HEK293T (cell line): ENCODE data around the gene ASXL1.
"Not testable (repeated sequence)": the region's sequence is repeated elsewhere in the genome, so short reads cannot be mapped to it uniquely, and the experiment has no call there.

Source experiments
- CTCF ChIA-PET: fragments of 350-600 bp; formaldehyde crosslinking; extraction: SDS; loops from one replicate; lab custom pipeline; 2021; ENCODE audit warnings: antibody characterized with exemption, inconsistent platforms; lab: Yijun Ruan, JAX
- POLR2A ChIA-PET: fragments of 350-600 bp; formaldehyde crosslinking; extraction: SDS; loops from one replicate; lab custom pipeline; 2020; ENCODE audit warnings: antibody characterized with exemption, inconsistent platforms; lab: Yijun Ruan, JAX
- DNase-seq: peaks from one replicate; pipeline ENCODE4 v3.0.0; 2012; ENCODE audit warnings: mixed read lengths; ENCODE audit errors: extremely low spot score
- ARNT ChIP-seq: fragments of 450-650 bp; IDR thresholded peaks from 2 replicates; pipeline ENCODE4 v1.6.1; 2017; ENCODE audit warnings: mild to moderate bottlenecking
- BHLHE40 ChIP-seq: fragments of 450-650 bp; IDR thresholded peaks from 2 replicates; pipeline ENCODE4 v1.6.1; 2016; ENCODE audit warnings: mild to moderate bottlenecking, moderate library complexity, borderline replicate concordance
- CTBP1 ChIP-seq: fragments of 450-650 bp; IDR thresholded peaks from 2 replicates; pipeline ENCODE4 v1.6.1; 2016; ENCODE audit warnings: borderline replicate concordance
- ELF4 ChIP-seq: fragments of 450-650 bp; IDR thresholded peaks from 2 replicates; pipeline ENCODE4 v1.6.1; 2017; ENCODE audit warnings: antibody characterized with exemption
- FOXA1 ChIP-seq: fragments of 450-650 bp; IDR thresholded peaks from 2 replicates; pipeline ENCODE4 v1.6.1; 2016; ENCODE audit warnings: mild to moderate bottlenecking
- FOXK2 ChIP-seq: fragments of 450-650 bp; IDR thresholded peaks from 2 replicates; pipeline ENCODE4 v1.6.1; 2016; ENCODE audit warnings: mild to moderate bottlenecking
- FOXM1 ChIP-seq: fragments of 450-650 bp; IDR thresholded peaks from 2 replicates; pipeline ENCODE4 v1.6.1; 2017; ENCODE audit warnings: mild to moderate bottlenecking, borderline replicate concordance
- HDGF ChIP-seq: fragments of 450-650 bp; IDR thresholded peaks from 2 replicates; pipeline ENCODE4 v1.6.1; 2017; ENCODE audit warnings: antibody characterized with exemption, borderline replicate concordance
- L3MBTL2 ChIP-seq: fragments of 450-650 bp; conservative IDR thresholded peaks from 2 replicates; pipeline ENCODE4 v1.6.1; 2016; ENCODE audit warnings: mild to moderate bottlenecking
- LEF1 ChIP-seq: fragments of 450-650 bp; IDR thresholded peaks from 2 replicates; pipeline ENCODE4 v1.6.1; 2017; ENCODE audit warnings: mild to moderate bottlenecking, borderline replicate concordance
- NFRKB ChIP-seq: fragments of 450-650 bp; IDR thresholded peaks from 2 replicates; pipeline ENCODE4 v1.6.1; 2016; ENCODE audit warnings: mild to moderate bottlenecking, moderate library complexity
- SP1 ChIP-seq: fragments of 450-650 bp; IDR thresholded peaks from 2 replicates; pipeline ENCODE4 v1.6.1; 2017
- SUZ12 ChIP-seq: fragments of 450-650 bp; IDR thresholded peaks from 2 replicates; pipeline ENCODE4 v1.6.1; 2016; ENCODE audit warnings: mild to moderate bottlenecking
- TARDBP ChIP-seq: fragments of 450-650 bp; IDR thresholded peaks from 2 replicates; pipeline ENCODE4 v1.6.1; 2016
- ZNF384 ChIP-seq: fragments of 450-650 bp; IDR thresholded peaks from 2 replicates; pipeline ENCODE4 v1.6.1; 2016
- TF ChIP-seq, protein P1 (sequence below): fragments of 450-650 bp; IDR thresholded peaks from 2 replicates; pipeline ENCODE4 v1.6.1; 2016

ASXL1 gene

DNA sequence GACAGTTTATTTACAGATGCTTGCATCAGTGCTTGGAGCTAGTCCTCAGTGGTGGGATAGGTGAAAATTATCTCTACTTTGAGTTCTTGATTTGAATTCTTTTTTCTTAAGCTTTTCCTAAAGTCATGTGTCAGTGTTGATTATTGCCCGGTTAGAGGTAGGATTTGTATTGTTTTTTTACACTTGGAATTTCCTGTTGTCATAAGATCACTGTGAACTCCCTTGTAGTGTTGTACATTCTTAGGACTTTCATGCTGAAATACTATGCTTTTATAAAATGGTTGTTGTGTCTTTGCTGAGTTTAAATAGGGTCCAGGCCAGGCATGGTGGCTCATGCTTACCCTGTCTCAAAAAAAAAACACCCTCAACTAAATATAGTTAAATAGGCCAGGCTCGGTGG, 20.3 kb downstream of the ASXL1 start:
- CTCF ChIA-PET = no interaction called here
- no peak for TF ChIP-seq FOXK2
- POLR2A ChIA-PET = no interaction called here
- DNase-seq = no peak

DNA sequence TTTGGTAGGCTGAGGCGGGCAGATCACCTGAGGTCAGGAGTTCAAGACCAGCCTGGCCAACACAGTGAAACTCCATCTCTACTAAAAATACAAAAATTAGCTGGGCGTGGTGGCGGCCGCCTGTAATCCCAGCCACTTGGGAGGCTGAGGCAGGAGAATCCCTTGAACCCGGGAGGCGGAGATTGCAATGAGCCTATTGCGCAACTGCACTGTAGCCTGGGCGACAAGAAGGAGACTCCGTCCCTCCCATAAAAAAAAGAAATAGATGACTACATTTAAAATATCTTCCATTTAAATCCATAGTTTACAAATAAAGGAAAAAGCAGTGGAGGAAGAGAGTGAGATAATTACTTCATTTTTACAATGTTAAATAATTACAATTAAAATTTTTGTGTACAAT, 21.9 kb downstream of the ASXL1 start:
- CTCF ChIA-PET, DNase-seq: not testable (repeated sequence)
- POLR2A ChIA-PET = interaction anchor here (0.8 kb wide), 1 partner anchor 21 kb away, joined by 3 read pairs; no protein-coding TSS in a partner anchor

DNA sequence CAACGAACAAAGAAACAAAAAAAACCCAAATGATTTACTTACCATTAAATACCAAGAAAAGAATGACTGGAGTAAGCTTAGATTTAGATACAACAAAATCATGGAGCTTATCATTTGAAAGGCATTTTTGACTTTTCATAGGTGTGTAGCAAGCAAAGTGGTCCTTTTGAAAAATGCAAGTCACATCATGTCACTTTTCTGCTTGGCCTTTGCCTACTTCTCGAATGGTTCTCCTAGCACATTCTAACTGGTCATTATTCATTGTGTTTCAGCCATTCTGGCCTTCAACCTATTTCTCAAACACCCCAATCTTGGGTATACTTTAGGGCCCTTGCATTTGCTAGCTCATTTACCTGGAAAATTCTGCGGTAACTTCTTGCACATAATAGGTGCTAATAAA, 22.6 kb downstream of the ASXL1 start:
- POLR2A ChIA-PET = interaction anchor here (0.8 to 1.1 kb wide), 2 partner anchors 10 to 22 kb away, joined by 3 read pairs; no protein-coding TSS in a partner anchor

DNA sequence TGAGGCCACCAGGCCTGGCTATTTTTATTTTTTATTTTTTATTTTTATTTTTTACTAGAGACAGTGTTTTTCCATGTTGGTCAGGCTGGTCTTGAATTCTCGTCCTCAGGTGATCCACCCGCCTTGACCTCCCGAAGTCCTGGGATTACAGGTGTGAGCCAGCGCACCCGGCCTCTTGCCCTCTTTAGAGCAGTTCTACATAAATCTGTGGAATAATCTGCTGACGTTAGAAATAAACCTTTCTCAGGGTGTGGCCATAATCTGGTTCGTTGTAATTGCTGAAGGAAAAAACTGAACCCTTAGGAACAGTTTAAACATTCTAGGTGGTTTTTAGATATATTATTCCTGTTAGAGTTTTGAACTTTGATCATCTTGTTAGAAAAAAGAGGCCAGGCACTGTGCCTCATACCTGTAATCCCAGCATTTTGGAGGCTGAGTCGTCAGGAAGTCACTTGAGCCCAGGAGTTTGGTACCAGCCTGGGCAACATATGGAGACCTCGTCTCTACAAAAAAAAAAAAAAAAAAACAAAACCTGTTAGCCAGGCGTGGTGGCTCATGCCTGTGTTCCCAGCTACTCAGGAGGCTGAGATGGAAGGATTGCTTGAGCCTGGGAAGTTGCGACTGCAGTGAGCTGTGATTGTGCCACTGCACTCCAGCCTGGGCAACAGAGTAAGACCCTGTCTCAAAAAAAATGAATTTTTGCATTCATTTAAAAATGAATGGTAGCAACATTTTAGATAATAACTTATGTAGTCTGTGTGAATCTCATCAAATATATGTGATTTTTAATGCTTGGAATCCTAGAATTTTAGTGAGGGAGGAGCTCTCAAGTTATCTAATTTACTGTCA, 24.2 kb downstream of the ASXL1 start:
- no peak for DNase-seq
- TF ChIP-seq L3MBTL2 (no peak), ELF4 (no peak), ZNF384 (no peak), FOXK2 (no peak), NFRKB (no peak), BHLHE40 (no peak), FOXM1 (no peak), HDGF (no peak), SP1 (no peak), CTBP1 (no peak), LEF1 (no peak), ARNT (no peak), SUZ12 (no peak), TARDBP (no peak)
- TF ChIP-seq, protein P1, sequence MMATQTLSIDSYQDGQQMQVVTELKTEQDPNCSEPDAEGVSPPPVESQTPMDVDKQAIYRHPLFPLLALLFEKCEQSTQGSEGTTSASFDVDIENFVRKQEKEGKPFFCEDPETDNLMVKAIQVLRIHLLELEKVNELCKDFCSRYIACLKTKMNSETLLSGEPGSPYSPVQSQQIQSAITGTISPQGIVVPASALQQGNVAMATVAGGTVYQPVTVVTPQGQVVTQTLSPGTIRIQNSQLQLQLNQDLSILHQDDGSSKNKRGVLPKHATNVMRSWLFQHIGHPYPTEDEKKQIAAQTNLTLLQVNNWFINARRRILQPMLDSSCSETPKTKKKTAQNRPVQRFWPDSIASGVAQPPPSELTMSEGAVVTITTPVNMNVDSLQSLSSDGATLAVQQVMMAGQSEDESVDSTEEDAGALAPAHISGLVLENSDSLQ = no peak
- ChIA-PET CTCF (no interaction called here), POLR2A (no interaction called here)

More for the DNA sequence above, 22.6 kb downstream of the ASXL1 start:
- TF ChIP-seq FOXM1 (no peak), SUZ12 (no peak), CTBP1 (no peak), TARDBP (no peak), FOXA1 (no peak), BHLHE40 (no peak), FOXK2 (no peak), LEF1 (no peak), ELF4 (no peak), ARNT (no peak), ZNF384 (no peak), SP1 (no peak), L3MBTL2 (no peak), HDGF (no peak), NFRKB (no peak)
- TF ChIP-seq, protein P1 = no peak
- no peak for DNase-seq
- CTCF ChIA-PET = interaction anchor here (0.7 kb wide), 1 partner anchor 64 kb away, joined by 5 read pairs; no protein-coding TSS in a partner anchor

DNA sequence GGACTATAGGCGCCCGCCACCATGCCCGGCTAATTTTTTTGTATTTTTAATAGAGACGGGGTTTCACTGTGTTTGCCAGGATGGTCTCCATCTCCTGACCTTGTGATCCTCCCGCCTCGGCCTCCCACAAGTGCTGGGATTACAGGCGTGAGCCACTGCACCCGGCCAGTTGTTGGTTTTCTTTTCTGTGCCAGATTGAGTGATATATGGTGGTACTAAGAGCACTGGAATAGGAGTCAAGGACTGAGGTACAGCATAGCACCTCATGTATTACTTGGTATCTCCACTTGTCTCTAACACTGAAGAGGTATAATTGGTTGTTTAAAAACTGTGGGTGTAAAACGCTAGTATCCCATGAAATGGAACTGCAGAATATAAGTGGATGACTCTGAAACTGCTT, 25.3 kb downstream of the ASXL1 start:
- POLR2A ChIA-PET, DNase-seq, CTCF ChIA-PET: not testable (repeated sequence)

DNA sequence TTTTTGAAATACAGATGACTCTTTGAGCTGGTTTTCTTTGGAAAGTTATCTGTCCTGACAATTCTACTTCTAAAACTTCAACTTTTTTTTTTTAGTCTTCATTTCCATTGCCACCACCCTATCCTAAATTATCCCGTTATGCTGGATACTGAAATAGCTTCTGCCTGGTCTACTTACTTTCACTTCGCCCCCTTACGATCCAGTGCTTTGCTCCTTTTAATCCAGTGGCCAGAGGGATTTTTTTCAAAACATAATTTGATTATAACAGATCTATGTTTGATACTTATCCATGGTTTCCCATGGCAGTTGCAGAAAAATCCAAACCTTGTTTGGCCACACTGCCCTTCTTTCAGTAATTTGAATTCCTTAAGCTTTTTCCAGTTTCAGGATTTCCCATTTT, 27.4 kb downstream of the ASXL1 start:
- no peak for TF ChIP-seq BHLHE40
- no peak for TF ChIP-seq ZNF384
- TF ChIP-seq SP1 = no peak
- TF ChIP-seq HDGF = no peak
- no peak for TF ChIP-seq ARNT
- TF ChIP-seq FOXK2 = no peak
- TF ChIP-seq L3MBTL2 = no peak
- no peak for TF ChIP-seq TARDBP
- TF ChIP-seq FOXA1 = no peak
- TF ChIP-seq, protein P1 = no peak
- TF ChIP-seq LEF1 = no peak
- TF ChIP-seq FOXM1 = no peak
- TF ChIP-seq SUZ12 = no peak
- TF ChIP-seq CTBP1 = no peak
- TF ChIP-seq NFRKB = no peak
- CTCF ChIA-PET = interaction anchor here (0.6 kb wide), 2 partner anchors 15 to 198 kb away, joined by 6 to 11 read pairs; no protein-coding TSS in a partner anchor
- POLR2A ChIA-PET = no interaction called here
- DNase-seq = no peak

DNA sequence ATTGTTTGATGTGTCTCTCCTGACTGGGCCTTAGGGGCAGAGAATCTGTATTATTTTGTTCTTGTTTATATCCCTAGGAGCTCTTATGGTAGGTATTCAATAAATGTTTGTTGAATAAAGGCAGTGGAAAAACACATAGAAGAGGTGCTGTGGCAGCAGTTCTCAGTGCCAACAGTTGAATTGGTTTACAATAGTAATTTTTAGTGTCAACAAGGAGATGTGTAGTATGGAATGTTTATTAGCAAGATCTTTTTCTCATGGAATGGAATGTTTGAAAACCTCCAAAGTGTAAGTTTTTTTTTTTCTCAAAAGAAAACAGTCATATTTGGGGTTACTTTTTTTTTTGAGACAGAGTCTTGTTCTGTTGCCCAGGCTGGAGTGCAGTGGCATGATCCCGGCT, 28.0 kb downstream of the ASXL1 start:
- ChIA-PET POLR2A (no interaction called here), CTCF (interaction anchor here (0.6 kb wide), 1 partner anchor 481 kb away, joined by 5 read pairs; no protein-coding TSS in a partner anchor)
- no peak for TF ChIP-seq ARNT
- DNase-seq = no peak
